ENCODE results near the gene LARGE1.

The LARGE1 gene

DNA sequence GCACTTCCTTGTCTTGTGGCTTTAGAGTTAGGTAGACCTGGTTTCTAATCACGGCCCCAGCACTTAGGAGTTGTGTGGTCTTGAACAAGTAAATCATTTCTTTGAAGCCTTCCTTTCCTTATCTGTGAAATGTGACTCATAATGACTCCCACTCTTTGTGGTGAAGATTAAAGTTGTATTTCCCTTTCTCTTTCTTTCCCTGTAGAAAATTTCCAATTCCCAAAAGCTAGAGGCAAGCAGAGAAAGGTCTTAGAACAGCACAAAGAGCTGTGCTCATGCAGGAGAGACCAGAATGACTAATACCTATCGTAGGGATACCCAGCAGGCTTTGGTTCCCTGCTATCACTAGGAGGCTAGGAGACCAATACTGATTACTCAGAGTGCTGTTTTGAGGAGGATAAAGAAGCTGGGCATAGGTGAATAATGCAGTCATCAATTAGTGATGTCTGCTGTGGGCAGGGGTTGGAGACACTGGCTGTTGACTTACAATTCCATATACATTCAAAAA is 591.4 kb downstream of the LARGE1 start:
- no peak for DNase-seq (ENCODE audit: low read depth in 1 of 2, low spot score in 1 of 2)

DNA sequence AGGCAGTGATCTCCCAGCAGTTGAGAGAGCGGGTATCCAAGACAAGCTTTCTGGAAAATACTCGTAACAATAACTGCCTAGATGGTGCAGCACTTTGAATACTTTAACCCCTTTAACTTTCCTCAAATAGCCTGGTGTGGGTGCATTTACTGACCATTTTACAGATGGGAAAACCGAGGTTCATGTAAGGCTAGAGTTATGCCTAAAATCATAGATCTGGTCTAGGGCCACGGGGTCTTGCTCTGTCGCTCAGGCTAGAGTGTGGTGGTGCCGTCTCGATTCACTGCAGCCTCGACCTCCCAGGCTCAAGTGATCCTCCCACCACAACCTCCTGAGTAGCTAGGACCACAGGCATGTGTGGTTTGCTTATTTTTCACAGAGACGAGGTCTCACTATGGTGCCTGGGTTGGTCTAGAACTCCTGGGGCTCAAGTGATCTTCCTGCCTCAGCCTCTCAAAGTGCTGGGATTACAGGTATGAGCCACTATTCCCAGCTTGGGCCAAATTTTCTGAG is 592.9 kb downstream of the LARGE1 start:
- DNase-seq (ENCODE audit: low read depth in 1 of 2, low spot score in 1 of 2) = no peak

GRCh38 chr22:33326540-33327295 is 593.6 kb downstream of the LARGE1 start:
- no peak for DNase-seq (ENCODE audit: low read depth in 1 of 2, low spot score in 1 of 2)

DNA sequence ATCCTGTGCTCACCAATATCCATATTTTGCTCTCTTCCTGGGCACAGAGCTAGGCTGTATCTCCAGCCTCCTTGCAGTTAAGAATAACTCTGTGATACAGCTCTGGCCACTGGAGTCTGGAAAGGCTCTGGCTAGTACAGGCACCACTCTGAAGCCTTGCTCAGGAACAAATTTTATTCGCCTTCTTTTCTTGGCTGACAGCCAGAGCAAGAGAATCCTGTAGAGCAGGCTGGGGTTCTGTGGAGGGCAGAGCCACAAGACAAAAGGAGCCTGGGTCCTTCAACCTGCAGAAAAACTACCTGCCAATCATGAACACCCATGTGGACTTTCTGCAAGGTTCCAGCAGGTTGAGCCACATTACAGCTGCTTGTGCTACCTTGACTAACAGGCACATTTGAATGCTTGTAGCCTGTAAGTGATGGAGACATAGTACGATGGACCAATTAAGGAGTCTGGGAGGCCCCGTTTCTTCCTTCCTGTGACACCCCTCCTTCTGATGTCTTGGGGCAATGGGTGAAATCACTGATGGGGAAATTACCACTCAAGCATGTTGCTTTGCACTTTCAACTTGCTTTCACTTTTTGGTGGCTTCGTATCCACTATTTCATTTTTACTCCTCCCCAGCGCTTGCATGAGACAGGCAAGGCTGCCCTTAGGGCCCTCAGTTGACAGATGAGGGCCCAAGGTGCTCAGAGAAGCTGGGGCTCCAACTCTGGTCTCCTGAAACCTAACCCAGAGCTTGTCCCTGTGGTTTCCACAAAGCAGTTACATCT is 594.9 kb downstream of the LARGE1 start:
- no peak for DNase-seq (ENCODE audit: low read depth in 1 of 2, low spot score in 1 of 2)

DNA sequence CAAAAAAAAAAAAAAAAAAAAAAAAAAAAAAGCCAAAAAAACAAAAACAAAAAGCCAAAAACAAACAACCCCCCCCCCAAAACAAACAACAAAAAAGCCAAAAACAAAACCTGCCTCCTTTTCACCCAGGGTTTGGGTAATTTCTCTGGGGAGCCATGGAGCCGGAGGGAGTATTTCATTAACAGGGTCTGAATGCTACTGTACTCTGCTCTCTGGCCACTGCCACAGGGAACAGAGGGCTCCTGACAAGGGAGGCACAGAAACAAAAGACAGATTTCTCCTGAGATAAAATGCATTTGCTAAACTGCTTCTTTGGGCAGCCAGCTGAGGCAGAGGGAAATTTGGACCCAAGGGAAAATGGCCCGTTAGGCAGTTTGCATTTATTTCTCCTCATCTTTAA is 596.0 kb downstream of the LARGE1 start:
- DNase-seq (ENCODE audit: low read depth in 1 of 2, low spot score in 1 of 2) = no peak

- DNase-seq (ENCODE audit: low read depth in 1 of 2, low spot score in 1 of 2) = no peak
These were observed 598.8 kb downstream of the LARGE1 start for GRCh38 chr22:33321466-33321865.

DNA sequence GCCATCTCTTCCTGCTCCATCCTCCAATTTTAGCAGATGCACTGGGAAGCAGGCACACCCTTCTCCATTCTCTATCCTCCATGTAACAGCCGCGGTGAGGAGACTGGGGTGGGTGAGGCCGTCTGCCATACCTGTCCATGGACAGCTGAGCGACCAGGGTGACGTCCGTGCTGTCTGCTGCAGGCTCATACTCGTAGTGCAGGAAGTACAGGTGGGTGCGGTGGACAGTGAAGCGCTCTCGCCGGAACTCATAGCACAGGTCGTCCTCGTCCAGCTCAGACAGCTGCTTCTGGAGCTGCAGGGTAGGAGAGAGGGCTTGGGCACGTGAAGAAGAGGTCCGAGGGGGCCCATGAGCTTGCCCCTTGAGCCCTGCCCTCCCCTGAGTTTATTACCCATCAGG is 604.3 kb downstream of the LARGE1 start:
- no peak for DNase-seq (ENCODE audit: low read depth in 1 of 2, low spot score in 1 of 2)

DNA sequence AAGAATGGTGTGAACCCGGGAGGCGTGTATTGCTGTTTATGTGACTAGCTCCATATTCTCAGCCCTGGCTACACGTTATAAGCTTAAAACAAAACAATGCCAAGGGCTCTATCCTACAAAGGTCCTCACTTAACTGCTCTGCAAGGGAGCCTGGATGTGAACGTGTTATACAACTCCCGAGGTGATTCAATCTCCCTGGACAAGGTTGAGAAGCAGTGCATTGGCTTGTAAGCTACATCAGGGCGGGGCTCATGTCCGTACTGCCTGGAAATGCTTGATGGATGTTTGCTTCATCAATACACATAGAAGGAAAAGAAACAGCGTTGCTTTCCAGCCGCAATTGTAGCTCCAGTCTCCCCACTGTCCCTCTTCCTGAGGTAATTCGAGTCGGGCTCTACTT is 605.2 kb downstream of the LARGE1 start:
- DNase-seq (ENCODE audit: low read depth in 1 of 2, low spot score in 1 of 2) = no peak

DNA sequence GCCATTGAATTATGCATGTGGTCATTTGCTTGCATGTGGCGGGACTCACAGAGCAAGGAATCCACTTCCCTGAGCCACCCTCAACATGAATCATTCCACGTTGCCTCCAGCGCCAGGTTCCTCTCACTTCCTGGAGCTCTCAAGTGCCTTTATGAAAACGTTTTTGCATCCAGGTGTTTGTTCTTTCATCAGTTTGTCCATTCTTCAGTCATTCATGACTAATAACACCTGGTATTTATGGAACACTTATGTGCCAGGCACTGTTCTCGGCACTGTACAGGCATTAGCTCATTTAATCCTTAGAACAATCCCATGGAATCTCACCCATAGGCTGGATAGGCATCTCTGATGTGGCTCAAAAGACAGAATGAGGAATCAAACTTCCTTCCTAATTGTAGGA is 606.0 kb downstream of the LARGE1 start:
- no peak for DNase-seq (ENCODE audit: low read depth in 1 of 2, low spot score in 1 of 2)

- no peak for DNase-seq (ENCODE audit: low read depth in 1 of 2, low spot score in 1 of 2)
These were observed 617.2 kb downstream of the LARGE1 start for GRCh38 chr22:33303099-33303498.

DNA sequence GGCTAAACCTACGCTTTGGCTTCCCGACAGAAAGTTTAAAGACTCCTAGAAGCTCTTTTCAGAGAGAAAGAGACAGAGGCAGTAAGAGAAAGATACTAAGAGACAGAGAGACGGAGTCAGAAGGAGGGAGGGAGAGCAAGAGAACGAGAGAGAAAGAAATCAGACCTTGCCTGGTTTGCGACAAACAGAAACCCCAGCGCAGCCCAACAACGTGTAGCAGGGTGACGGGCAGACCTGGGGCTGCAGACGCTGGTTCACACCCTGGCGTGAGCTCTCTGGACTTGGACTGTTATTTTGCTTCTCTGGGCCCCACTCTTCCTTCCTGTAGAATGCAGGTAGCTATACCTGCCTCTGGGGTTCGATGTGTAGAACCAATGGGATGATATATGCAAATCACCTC is 617.7 kb downstream of the LARGE1 start:
- no peak for DNase-seq (ENCODE audit: low read depth in 1 of 2, low spot score in 1 of 2)

- DNase-seq (ENCODE audit: low read depth in 1 of 2, low spot score in 1 of 2) = peak in 1 of 2 donors; percentile 36
These were observed 618.2 kb downstream of the LARGE1 start for GRCh38 chr22:33302049-33302545.

GRCh38 chr22:33300165-33300564 is 620.1 kb downstream of the LARGE1 start:
- no peak for DNase-seq (ENCODE audit: low read depth in 1 of 2, low spot score in 1 of 2)

DNA sequence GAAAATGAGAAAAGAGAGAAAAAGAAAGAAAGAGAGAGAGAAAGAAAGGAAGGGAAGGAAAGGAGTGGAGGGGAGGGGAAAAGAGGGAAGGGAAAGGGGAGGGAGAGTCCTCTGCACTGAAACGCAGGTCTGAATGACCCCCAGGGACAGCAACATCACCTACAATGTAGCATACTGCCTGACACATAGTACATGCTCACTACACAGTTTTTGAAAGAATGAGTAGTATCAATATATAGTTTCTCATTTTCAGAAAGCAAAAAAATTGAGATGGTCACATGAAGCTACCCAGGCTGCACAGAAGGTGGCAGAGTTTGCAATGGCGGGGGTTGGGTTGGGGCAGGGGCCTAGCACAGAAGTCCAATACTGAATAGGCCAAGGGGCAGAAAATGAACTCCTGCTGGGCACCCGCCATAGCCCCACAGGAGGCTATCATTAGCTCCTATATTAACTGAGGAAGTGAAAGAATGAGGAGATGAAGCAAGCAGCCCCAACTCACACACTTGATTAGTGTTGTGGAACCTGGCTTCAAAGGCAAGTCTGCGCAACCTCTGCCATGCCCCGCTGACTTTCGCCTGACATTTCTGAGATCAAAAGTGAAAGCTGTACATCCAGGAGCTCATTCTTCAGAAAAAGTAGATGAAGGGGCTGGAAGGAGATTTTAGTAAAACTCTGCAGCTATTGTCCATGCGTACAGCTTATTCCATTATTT is 620.9 kb downstream of the LARGE1 start:
- no peak for DNase-seq (ENCODE audit: low read depth in 1 of 2, low spot score in 1 of 2)

DNA sequence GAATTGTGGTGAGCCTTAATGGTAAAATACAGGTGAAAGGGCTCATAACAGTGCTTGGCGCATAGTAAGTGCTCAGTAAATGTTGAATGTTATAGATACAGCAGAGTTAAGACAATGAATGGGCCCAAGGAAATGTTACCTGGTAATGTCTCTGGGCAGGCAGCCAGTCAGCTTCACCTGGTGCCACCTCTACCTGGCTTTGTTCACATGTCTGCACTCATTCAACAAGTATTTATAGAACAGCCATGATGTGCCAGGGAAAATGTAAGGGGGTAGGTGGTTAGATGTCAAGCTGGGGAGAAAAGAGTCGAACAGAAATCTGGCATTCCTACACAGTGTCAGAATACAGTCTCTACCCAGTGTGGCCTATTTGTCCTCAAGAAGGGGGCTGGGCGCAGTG is 623.3 kb downstream of the LARGE1 start:
- DNase-seq (ENCODE audit: low read depth in 1 of 2, low spot score in 1 of 2) = no peak

- DNase-seq (ENCODE audit: low read depth in 1 of 2, low spot score in 1 of 2) = no peak
These were observed 632.2 kb downstream of the LARGE1 start for GRCh38 chr22:33288078-33288477.

DNA sequence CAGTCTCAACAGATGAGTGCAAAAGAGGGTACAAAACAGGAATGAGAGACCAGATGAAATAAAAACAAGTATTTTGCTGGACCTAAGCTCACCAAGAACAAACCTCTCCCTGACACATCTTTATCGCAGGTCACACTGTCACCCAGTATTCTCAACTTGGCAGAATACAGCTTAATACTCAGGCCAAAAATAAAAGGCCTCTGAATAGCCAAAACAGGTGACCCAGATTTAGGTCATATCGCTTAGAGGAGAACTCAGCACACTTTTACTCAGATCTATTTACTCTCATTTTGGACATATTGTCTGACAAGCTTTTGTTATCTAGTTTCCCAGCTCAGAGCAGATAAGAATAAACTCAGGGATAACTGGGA is 645.2 kb downstream of the LARGE1 start:
- no peak for DNase-seq (ENCODE audit: low read depth in 1 of 2, low spot score in 1 of 2)

DNA sequence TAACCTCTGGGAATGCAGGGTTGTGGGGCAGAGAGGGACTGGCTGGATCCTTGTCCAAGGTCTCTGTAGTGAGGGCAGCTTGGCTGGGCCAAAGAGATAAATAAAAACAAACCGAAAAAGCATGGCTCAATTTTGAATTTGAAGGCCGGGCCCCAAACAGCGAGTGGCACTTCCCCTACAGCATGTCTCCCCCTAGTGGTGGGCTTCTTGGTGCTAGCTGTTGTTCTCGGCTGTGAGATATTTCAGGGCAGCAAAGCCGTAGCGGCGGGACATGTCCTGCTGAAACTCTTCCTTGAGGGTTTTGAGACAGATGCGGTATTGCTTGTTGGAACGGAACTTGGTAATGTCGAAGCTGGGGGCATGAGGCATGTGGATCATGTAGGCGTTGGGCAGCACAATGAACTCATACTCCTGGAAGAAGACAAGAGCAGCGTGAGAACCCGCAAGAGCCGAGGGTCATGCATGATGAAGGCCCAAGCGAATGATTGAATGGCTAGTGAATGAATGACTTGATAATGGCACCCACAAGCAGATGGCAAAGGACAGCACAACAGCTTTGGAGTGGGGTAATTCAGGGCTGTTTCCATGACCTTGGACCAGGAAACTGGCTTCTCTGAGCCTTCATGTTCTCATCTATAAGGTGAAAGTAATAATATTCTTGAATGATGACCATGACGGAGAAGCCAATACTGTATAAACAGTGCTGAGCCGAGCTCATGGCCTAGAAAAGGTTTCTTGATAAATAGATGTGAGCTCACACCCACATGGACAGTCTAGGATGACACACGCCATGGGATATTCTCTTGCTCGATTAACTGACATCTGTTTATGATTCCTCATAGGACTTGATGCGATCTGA is 645.8 kb downstream of the LARGE1 start:
- DNase-seq (ENCODE audit: low read depth in 1 of 2, low spot score in 1 of 2) = no peak

- no peak for DNase-seq (ENCODE audit: low read depth in 1 of 2, low spot score in 1 of 2)
These were observed 647.4 kb downstream of the LARGE1 start for GRCh38 chr22:33272871-33273270.

DNA sequence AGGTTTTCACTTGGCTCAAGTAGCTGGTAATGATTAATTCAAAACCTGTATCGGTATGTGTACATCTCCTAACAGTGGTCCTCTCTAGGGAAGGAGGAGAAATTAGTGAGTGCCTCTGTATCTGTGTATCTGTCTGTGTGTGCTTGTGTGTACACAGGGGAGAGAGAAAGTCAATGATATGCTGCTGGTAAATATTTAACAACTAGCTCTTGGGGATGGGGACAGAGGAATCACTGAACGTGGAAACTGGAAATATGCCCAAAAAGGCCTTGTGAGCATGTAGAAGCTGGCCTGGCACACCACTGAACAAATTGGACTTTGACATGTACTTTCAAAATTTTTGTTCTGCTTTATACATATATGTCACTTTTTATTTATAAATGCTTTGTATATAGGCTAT is 648.1 kb downstream of the LARGE1 start:
- DNase-seq (ENCODE audit: low read depth in 1 of 2, low spot score in 1 of 2) = no peak

All from stimulated activated CD4-positive, alpha-beta T cell treated with anti-CD3 and anti-CD28 coated beads, Interleukin-15, amount 100 ng/mL, for 1 hour (primary cell).